NCI-H460 (cell line): ENCODE data around the gene CD80. TPM values are rescaled to one million over a fixed set of nuclear protein-coding genes. Genes with fewer than 3 reads are reported as not detected.
"Not testable (repeated sequence)": the region's sequence is repeated elsewhere in the genome, so short reads cannot be mapped to it uniquely, and the experiment has no call there.

Experiments
- DNase-seq: peaks from one replicate; pipeline ENCODE4 v3.0.0-alpha.2; 2016; ENCODE audit warnings: low read depth; ENCODE audit errors: extremely low read depth
- polyA plus RNA-seq: library from polyadenylated mRNA; depleted of rRNA; stranded (reverse); fragments of >200 nt; gene quantifications from 2 replicates; pipeline ENCODE4 v1.2.3, GENCODE V29; 2014; cell fraction: nucleus; rRNA removed
- total RNA-seq: library from RNA; depleted of rRNA; stranded (reverse); fragments of >200 nt; shearing (Covaris generic); gene quantifications from 2 replicates; pipeline ENCODE4 v1.2.3, GENCODE V29; 2014; rRNA removed

CD80 gene, protein sequence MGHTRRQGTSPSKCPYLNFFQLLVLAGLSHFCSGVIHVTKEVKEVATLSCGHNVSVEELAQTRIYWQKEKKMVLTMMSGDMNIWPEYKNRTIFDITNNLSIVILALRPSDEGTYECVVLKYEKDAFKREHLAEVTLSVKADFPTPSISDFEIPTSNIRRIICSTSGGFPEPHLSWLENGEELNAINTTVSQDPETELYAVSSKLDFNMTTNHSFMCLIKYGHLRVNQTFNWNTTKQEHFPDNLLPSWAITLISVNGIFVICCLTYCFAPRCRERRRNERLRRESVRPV
- total RNA-seq, result not detected in 2 replicates
- not detected in 2 replicates for polyA plus RNA-seq

DNA sequence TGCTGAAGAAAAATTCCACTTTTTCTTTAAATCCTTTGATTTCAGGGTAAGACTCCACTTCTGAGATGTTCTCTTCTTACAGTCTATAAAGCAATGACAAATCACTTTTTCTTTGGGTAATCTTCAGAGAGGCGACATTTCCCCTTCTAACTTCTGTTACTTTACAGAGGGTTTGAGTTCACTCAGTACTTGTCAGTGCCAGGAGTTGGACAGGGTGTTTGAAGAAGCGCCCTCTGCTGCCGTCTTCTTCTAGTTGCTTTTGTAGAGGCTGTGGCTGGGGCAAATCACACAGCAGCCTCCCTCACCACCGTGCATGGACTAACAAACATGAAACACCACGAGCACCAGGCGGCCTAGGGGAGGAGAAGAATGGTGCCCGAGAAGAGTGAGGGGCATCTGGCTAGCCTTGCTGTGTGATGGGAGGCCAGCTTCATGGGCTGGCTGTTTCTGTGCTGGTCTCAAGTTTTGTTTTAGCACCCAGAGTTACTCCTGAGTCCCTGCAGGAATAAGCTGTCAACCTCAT is at the start of gene CD80:
TSS of gene CD80 (minus strand) at position 174 of the 523 bp plus-strand sequence. CDS start 1,886 bp downstream, outside the sequence.
- peak; percentile 34 for DNase-seq

DNA sequence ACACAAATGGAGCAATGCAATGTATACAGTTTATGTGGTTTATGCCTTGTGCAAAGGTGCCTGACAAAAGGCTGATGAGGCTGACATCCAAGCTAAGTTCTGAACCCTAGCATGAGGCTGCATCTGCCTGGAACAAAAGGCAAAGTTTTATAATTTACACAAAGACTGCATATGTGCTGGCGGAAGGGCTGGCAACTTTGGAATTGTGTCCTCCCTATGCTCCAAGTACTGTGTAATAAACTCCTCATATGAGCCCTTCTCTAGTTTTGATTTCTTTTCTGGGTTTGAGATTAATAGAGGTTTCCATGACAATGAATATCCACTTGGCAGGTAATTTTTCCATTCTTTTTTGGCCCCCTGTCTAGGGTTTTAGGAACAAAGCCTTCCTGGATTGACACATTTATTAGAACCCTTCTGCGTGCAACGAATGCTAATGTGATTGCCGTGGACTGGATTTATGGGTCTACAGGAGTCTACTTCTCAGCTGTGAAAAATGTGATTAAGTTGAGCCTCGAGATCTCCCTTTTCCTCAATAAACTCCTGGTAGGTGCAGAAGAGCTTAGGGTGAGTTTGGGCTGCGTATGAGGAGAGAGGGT is 49.1 kb upstream of the CD80 start:
- no peak for DNase-seq

DNA sequence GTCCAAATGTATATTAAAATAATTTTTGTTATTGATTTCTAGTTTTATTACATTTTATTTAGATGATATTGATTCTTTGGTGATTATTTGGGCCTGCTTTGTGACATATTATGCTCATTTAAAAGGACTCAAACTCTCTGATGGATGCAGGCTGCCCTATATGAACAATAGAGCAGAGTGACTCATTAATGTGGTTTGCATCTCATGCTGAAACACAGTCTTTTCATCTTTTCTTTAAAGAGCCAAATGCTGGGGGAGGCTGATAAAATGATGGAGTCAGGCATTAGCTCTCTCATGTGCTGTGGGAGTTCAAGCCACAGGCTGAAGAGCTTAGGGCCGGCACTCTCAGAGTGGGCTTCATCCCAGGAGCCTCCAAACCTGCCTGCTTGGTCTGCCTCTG is 45.5 kb upstream of the CD80 start:
- no peak for DNase-seq

DNA sequence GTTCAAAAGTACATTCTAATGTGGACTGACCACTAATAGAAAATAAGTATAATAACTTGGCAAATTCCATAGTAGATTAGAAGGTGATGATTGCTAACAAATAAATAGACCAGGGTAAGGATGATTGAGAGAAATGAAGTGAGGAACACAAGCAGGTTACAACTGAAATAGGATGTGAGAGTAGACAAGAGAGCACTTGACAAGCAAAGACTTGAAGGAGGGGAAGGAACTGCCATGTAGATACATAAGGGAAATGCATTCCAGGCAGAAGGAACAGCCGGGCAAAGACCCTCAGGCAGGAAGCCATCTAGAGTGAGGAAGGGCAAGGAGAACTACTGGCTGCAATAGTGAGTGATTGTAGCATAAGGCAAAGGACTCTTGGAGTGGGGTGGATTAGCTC is 43.3 kb upstream of the CD80 start:
- no peak for DNase-seq

DNA sequence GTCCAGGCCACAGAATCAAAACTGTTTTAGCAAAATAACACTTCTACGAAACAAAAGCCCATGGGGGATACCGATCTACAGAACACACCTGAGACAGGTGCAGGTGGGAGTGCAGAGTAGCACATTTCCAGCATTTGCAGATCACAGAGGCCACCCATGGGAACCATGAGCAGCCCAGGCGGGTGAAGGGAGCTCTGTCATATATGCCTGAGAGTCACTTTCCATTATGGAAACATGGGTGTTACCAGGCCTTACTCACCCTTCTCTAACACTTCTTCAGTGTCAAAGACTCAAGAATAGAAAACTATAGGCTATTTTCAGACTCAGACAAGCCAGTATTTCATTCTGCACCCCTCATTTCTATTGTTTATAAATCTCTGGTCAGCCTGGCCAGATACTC is 41.7 kb upstream of the CD80 start:
- DNase-seq, result no peak

DNA sequence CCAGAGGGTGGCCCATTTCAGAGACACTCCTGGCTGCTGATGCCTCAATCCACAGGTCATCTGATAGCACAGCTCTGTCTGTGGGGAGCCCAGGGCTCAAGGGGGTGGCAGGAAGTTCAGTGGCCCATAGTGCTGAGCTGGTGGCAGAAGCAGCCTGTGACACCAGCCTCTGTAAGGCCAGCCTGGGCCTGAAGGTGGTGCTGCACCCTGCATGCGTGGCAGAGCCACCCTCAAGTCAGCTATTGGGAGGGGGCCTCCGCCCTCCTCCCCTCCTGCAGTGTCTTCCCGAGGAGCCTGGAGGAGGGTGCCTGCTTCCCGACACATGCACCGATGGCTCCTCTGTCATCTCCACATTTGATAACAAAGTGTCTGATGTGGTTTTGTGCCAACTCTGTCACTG is 41.3 kb upstream of the CD80 start:
- no peak for DNase-seq

DNA sequence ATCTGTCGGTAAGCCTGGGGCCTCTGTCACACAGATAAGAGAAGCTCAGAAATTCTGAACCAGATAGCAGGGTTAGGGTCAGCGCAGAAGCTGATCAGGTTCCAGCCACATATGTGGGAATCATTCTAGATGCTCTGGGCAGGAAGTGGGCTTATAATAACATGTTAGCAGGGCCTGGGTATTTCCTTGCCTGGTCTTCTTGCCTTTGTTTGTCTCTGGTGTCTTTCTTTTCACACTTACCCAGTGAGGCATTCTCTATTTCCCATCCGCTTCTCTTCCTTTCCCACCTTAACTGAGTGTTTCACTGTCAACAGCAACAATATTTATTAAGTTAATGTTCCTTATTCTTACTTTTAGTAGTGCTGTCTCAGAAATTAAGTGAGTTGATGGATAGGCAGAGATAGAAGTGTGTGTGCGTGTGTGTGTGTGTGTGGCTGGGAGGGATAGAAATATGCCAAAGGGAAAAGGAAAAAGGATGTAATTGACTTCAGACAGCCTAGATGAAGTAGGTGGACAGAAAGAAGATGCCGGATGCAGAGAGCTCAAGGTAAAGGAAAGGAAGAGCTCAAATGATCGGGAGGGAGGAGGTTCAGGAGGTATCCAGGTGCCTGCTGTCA is 40.3 kb upstream of the CD80 start:
- DNase-seq, result no peak

DNA sequence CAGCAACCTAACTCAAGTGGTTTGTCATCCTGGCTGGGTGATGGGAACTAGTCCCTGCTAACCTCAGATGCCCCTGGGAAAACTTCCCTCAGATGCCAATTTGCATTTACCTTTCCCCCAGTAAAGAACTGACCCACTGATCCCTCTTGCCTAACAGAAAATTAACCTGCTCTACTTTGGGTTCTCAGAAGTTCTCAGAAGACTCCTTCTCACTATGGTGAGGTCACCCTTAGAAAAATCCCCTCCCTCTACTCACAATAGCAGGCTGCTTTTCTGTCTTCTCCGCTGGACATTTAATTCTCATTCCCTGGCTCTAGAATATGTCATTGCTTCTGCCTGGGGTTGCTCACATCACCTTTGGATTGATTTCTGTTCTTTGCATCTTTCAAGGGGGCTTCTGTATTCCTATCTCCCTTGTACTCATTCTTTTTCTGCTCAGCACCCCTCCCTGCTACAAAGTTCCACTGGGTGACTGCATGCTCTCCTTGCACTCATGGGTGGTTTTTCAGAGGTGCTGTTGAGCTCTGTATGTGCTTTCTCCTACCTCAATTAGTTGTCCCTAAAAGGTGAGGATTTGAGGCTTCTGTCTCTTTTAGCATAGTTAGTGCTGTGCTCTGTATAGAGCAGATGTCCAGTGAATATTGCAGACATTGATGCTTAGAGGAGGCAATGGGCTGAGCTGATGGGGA is 39.1 kb upstream of the CD80 start:
- no peak for DNase-seq

DNA sequence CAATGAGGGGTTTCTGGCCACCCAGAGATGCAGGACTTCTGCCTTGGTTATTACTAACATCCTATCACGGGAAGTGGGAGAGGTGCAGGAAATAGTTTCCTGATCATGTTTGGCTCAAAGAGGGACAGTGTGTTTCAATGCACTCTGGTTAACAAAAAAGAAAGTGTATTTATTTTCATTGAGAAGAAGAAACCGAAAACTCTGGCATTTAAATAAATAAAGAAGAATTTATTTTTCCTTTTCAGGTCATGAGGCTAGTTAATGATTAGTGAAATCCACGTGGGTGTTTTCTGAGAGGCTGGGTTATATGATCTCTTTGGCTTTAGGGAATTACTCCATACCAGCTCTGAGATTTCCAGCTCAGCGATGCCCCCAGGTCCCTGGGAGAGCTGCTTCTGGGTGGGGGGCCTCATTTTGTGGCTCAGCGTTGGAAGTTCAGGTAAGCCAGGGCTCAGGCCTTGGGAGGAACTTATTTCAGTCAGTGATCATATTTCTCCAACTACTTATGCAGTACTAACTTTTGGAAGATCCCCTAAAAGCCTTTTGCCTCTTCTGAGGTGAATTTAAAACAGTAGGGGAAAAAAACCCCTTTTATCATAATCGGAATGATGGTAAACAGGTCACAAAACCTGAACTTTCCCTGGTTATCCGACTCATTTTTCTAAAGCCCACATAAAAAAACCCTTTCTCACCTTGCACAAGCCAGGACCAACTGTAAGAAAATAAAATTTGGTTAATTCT is 38.3 kb upstream of the CD80 start, which contains the start of gene PLA1A:
TSS of gene PLA1A (plus strand) at position 338 of the 741 bp plus-strand sequence. CDS start at position 367, 29 bp downstream.
- DNase-seq, result no peak

DNA sequence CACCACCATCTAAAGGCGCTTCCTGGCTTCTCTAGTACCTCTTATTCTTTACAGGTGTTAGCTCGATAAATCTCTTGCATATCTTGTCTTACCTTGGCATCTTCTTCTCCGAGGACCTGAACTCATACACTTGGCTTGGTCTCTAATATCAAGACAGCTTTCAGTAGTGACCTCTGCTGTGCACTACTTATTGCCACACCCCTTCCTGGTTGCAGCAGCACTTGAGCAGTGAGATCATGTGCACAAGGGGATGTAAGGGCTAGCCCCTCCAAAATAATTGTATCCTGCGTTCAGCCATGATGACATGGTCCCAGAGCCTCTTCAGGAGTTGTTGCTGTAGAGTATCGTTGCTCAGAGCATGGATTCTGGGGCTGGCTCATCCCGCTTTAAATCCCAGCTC is 37.0 kb upstream of the CD80 start:
- DNase-seq, result no peak

DNA sequence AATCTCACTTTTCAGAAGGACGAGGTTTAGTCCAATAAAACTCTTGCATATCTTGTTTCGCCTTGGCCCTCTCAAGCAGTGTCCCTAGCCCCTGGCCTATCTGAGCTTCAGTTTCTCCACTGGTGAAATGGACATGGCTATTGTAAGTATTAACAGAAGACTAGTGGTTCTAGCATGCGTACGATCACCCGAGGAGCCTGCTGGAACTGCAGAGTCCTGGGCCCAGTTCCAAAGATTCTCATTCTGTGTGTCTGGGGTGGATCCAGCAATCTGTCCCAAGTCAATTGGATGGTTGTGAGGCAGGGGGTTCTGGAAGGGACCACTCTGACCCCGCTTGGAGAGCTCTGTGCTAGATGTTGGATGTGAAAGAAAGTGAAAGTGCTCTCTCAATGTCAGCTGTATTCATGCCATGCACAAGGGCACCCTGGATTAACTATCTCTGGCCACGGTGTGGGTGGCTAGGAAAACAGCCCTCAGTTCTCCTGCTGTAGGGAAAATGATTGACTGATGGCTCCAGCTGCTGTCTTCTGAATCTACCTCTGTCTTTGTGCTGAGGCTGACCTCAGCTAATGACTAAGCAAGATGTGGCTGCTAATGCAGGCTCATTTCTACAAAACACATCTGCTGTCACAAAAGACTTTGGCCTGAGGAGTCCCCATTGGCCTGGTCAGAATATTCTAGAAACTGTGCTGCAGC is 36.4 kb upstream of the CD80 start:
- DNase-seq, result no peak

DNA sequence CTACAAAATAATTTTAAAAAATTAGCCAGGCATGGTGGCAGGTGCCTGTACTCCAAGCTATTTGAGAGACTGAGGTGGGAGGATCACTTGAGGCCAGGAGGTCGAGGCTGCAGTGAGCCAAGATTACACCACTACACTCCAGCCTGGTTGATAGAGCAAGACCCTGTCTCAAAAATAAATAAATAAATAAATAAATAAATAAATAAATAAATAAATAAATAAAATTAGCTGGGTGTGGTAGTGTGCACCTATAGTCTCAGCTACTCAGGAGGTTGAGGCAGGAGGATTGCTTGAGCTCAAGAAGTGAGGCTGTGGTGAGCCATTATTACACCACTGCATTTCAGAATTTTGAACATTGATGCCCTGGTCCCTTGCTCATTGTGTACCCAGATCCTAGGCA is 35.5 kb upstream of the CD80 start:
- not testable (repeated sequence) for DNase-seq

DNA sequence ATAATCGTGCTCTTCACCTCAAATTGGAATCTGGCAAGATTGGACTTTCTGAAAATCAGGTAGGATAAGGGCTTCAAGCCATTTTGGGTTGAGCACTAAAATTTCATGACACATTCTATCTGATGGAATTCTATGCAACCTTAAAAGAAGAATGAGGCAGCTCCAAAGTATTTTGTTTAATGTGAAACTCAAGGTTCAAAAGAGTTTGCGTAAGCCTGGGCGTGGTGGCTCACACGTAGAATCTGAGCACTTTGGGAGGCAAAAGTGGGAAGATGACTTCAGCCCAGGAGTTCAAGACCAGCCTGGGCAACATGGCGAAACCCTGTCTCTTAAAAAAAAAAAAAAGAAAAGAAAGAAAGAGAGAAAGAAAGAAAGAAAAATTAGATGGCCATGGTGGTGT is 34.7 kb upstream of the CD80 start:
- no peak for DNase-seq

DNA sequence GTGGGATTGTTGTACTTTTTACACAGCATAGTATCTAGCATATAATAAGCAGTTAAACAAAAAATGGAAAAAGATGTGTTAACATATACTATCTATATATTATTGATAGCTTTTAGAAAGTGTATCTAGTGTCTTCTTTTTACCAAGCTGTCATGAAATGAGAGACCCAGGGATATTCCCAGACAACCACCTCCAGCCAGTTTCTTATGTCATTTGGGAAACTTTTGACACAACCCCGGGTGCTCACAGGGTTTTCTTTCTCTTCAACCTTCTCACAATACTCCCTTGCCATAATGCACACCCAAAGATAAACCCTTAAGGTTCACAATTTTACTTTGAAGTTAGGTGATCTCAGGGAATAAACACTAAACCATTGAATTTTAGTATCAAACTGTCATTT is 33.4 kb upstream of the CD80 start:
- DNase-seq, result no peak

DNA sequence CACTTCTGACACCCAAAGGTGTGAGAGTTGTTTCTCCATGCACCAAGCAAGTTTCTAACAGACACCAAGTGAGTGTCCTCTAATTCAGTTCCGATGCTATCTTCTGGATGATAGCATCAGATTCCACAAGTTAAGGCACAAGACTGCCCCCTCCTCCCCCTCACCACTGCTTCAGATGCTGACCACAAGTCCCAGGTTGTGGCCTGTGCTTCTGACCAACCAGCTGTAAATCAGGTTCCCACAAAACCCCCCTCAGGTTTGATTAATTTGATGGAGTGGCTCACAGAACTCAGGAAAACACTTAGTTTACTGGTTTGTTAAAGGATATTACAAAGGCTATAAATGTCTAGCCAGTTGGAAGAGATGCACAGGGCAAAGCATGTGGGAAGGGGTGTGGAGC is 31.3 kb upstream of the CD80 start:
- DNase-seq, result no peak

DNA sequence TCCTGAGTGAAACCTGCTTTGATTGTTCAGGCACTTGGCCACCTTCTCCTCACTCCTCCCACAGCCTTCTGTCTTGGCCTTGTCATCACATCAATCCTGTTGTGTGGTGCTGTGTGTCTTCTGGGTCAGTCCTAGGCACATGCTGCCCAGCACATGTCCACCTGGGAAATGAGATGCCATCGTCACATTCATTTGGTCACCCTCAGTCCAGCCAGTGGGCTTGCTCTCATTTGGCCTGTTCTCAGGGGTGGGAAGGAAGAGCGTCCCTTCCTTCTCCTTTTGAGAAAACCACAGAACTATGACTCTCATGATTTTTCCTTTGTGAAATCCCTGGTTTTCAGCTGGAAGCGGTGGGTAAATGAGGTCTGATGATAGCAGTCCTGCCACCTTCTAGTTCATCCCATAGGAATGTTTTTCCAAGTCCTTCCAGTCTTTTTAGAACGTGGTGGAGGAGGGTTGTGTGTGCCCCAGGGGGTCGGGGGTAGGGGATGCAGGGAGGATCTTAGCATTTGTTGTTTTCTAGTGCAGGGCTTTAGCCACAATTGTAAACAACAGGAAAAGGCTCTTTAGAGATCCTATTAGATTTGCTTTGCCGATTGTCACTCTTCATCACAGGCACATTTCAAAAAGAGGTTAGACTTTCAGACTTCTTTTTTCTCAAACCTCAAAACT is 29.8 kb upstream of the CD80 start:
- DNase-seq, result no peak

DNA sequence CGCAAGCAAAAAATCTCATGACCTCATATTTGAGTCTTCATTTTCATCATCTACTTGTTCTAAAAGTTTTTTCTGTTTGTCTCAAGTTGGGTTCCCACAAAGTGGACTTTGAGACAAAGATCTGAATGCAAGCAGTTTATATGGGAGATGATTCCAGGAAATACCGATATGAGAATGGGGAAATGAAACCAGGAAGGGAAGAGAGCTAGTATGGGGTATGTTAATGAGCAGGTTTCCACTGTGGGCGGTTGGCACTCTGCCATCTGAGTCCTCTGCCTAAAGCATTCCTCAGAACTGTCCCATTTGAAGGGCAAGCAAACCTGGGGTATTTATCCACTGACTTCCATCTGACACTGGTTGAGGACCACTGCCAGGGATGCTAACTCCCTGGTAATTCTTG is 28.7 kb upstream of the CD80 start:
- no peak for DNase-seq

DNA sequence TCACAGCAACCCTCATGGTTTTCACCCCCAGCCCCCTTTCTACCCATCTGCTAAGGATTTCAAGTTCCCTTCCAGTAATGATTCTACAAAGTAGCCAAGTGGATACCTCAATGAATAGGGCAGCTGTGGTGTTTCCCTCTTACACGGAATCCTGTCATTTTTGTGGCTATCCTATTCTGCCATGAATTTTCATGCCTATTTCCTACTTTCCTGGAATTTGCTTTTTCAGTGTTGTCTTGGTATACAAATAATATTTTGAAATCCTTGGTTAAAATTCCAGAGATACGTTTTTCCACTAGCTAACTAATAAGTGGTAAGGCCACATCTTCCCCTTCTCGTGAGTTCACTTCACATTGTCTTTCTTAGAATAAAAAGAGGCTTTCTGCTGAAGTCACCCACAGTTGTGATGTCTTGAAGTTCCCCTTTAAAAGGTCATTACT is 27.3 kb upstream of the CD80 start:
- DNase-seq, result no peak
